ENCODE data around the gene FGF23. TPM values are rescaled to one million over a fixed set of nuclear protein-coding genes. Genes with fewer than 3 reads are reported as not detected.

Gene FGF23
- polyA plus RNA-seq, 3 donors = not detected

DNA sequence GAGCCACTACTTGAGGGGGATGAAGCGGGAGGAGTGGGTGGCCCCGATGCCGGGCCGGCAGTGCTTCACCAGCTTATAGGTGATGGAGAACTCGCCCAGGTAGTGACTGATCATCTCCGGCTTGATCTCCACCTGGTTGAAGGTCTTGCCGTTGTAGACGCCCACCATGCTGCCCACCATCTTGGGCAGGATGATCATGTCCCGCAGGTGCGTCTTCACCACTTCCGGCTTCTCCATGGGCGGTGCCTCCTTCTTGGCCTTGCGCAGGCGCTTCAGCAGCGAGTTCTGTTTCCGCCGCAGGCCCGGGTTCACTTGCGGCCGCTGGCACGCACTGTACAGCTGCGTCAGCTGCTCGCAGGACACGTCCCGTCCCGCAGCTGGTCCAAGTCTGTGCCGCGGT lies 55.1 kb downstream of the FGF23 start:
- WGBS (ENCODE audit: insufficient coverage) = 100% methylated on average over 20 of the region's 28 CpGs
- H3K36me3 ChIP-seq (replicated peaks in 1 of 2; ENCODE audit: control insufficient read depth in 1 of 2, insufficient read depth in 2 of 2, low read length in 2 of 2) = peaks cover 5 to 10% of the 10 kb centered on the region in 2 donors
- H3K4me3 ChIP-seq (replicated peaks in 1 of 3; ENCODE audit: low read depth in 2 of 3, low read length in 3 of 3) = no peak overlapping the region
- Mint-ChIP-seq H3K27ac (no peak overlapping the region), H3K4me1 (peaks cover 38% of the 10 kb centered on the region), H3K27me3 (ENCODE audit: low read depth in 3 of 3) (peaks cover 0 to 5% (median 4%) of the 10 kb centered on the region in 3 donors), H3K9me3 (peaks cover 0 to 2% (median 0%) of the 10 kb centered on the region in 7 donors), H3K4me3 (no peak overlapping the region), H3K36me3 (peaks cover 13 to 21% of the 10 kb centered on the region in 2 donors)
- no peak overlapping the region for H3K9ac ChIP-seq (ENCODE audit: insufficient read depth, low read length, poor library complexity, severe bottlenecking)
- no peak for TF ChIP-seq CTCF (IDR thresholded peaks at IDR 0.05)
- no peak for DNase-seq
- peaks cover 33 to 37% of the 10 kb centered on the region in 2 donors for H3K4me1 ChIP-seq (ENCODE audit: control insufficient read depth in 1 of 2, insufficient read depth in 2 of 2, low read length in 2 of 2)
- intact Hi-C loops (cut with micrococcal nuclease) = loop anchor here (5.0 to 10.0 kb wide), 4 partner anchors 37 to 1020 kb away; partner anchors contain the start of genes AKAP3 (in 1 of the 2), NDUFA9 (in 1 of the 2) and RAD51AP1 (in 1 of the 2)
- H3K79me2 ChIP-seq (ENCODE audit: insufficient read depth, low read length) = peaks cover 77% of the 10 kb centered on the region
- H2AFZ ChIP-seq (ENCODE audit: insufficient read depth, low read depth, low read length, poor library complexity, severe bottlenecking) = no peak overlapping the region
- no peaks in the 10 kb centered on the region for H3K27me3 ChIP-seq (ENCODE audit: control insufficient read depth in 2 of 2, insufficient read depth in 2 of 2, low read length in 2 of 2)
- H3K4me2 ChIP-seq (replicated peaks; ENCODE audit: extremely low read depth, low read length, poor library complexity, severe bottlenecking) = no peak overlapping the region
- no peak overlapping the region for H3K27ac ChIP-seq (ENCODE audit: low read depth in 1 of 2, low read length in 2 of 2)
- no peaks in the 10 kb centered on the region for H3K9me3 ChIP-seq (replicated peaks in 1 of 2; ENCODE audit: control insufficient read depth in 1 of 2, insufficient read depth in 1 of 2, low read length in 2 of 2)
- peaks cover 53% of the 10 kb centered on the region for H4K20me1 ChIP-seq (ENCODE audit: insufficient read depth, low read length)

GRCh38 chr12:4323396-4323795 lies 56.1 kb downstream of the FGF23 start:
- Histone ChIP-seq H3K4me3 (replicated peaks in 1 of 3; ENCODE audit: low read depth in 2 of 3, low read length in 3 of 3) (peak overlapping the region; percentile 7 to 95 (median 14)), H3K27ac (ENCODE audit: low read depth in 1 of 2, low read length in 2 of 2) (peak overlapping the region; percentile 49 to 50), H3K27me3 (ENCODE audit: control insufficient read depth in 2 of 2, insufficient read depth in 2 of 2, low read length in 2 of 2) (no peaks in the 10 kb centered on the region), H3K36me3 (replicated peaks in 1 of 2; ENCODE audit: control insufficient read depth in 1 of 2, insufficient read depth in 2 of 2, low read length in 2 of 2) (peaks cover 5 to 8% of the 10 kb centered on the region in 2 donors), H2AFZ (ENCODE audit: insufficient read depth, low read depth, low read length, poor library complexity, severe bottlenecking) (peak overlapping the region; percentile 32), H3K9me3 (replicated peaks in 1 of 2; ENCODE audit: control insufficient read depth in 1 of 2, insufficient read depth in 1 of 2, low read length in 2 of 2) (no peaks in the 10 kb centered on the region), H4K20me1 (ENCODE audit: insufficient read depth, low read length) (peaks cover 43% of the 10 kb centered on the region), H3K4me1 (ENCODE audit: control insufficient read depth in 1 of 2, insufficient read depth in 2 of 2, low read length in 2 of 2) (peaks cover 33 to 37% of the 10 kb centered on the region in 2 donors), H3K4me2 (replicated peaks; ENCODE audit: extremely low read depth, low read length, poor library complexity, severe bottlenecking) (peak overlapping the region; percentile 83), H3K9ac (ENCODE audit: insufficient read depth, low read length, poor library complexity, severe bottlenecking) (no peak overlapping the region), H3K79me2 (ENCODE audit: insufficient read depth, low read length) (peaks cover 69% of the 10 kb centered on the region)
- DNase-seq = peak; percentile 40 to 57 (median 54)
- H3K27me3 Mint-ChIP-seq (ENCODE audit: low read depth in 3 of 3) = peaks cover 2 to 5% (median 5%) of the 10 kb centered on the region in 3 donors
- peak overlapping the region; percentile 64 to 83 for H3K4me3 Mint-ChIP-seq
- no CpG with 5 or more reads among the region's 4 CpGs for WGBS (ENCODE audit: insufficient coverage)
- H3K4me1 Mint-ChIP-seq = peaks cover 38% of the 10 kb centered on the region
- H3K9me3 Mint-ChIP-seq = peaks cover 0 to 2% (median 0%) of the 10 kb centered on the region in 7 donors
- peak overlapping the region; percentile 72 to 89 (median 79) for H3K27ac Mint-ChIP-seq
- TF ChIP-seq CTCF (IDR thresholded peaks at IDR 0.05) = no peak
- intact Hi-C loops (cut with micrococcal nuclease) = loop anchor here (5.0 to 10.0 kb wide), 4 partner anchors 36 to 1019 kb away; partner anchors contain the start of genes AKAP3 (in 1 of the 2), NDUFA9 (in 1 of the 2) and RAD51AP1 (in 1 of the 2)
- peaks cover 13 to 17% of the 10 kb centered on the region in 2 donors for H3K36me3 Mint-ChIP-seq
